HepG2 (cell line): ENCODE measurements around the gene PSEN1. TPM values are rescaled to one million over a fixed set of nuclear protein-coding genes. Genes with fewer than 3 reads are reported as not detected.

Experiments
- ATAC-seq: fragments of 200-7000 bp; cut with Tn5 transposase; 3 replicates; pipeline ENCODE4 v1.9.1; 2020; ENCODE audit warnings: mild to moderate bottlenecking, moderate library complexity
- BruUV-seq: library from RNA; stranded (reverse); fragments of 400-500 nt; replicated peaks from 2 replicates; lab custom pipeline; 2021; lab: Mats Ljungman, UMichigan
- CTCF ChIA-PET: fragments of 300-600 bp; formaldehyde crosslinking; extraction: SDS; loops from one replicate; lab custom pipeline; 2021; ENCODE audit warnings: low total read pairs, inconsistent platforms, low intra/inter-chr PET ratio; lab: Yijun Ruan, JAX
- POLR2A ChIA-PET: fragments of 350-600 bp; sonication (Branson Sonifier 250); formaldehyde crosslinking; loops from one replicate; lab custom pipeline; 2020; ENCODE audit warnings: antibody characterized with exemption, inconsistent platforms; lab: Yijun Ruan, JAX
- DNase-seq: peaks from one replicate; pipeline ENCODE4 v3.0.0-alpha.2; 2015; ENCODE audit warnings: low spot score
- FAIRE-seq: peaks from 3 replicates; lab custom pipeline; 2011; peaks lifted over from hg19 to GRCh38; lab: Jason Lieb, UNC
- H2AFZ ChIP-seq: one replicate; pipeline ENCODE4 v1.6.1; 2011; ENCODE audit warnings: low read length, inconsistent platforms
- H3K27ac ChIP-seq: fragments of 300-600 bp; 3 replicates; pipeline ENCODE4 v1.8.0; 2011; ENCODE audit warnings: mixed run types, mild to moderate bottlenecking, mixed read lengths, low read length, inconsistent platforms; ENCODE audit not compliant: insufficient read depth; ENCODE audit errors: extremely low read length
- H3K27me3 ChIP-seq, 2 experiments: fragments of 200-600 bp in 1 of 2; 2 replicates in 1 of 2; 3 replicates in 1 of 2; pipeline versions ENCODE4 v1.6.0 to v1.8.0; 2011; ENCODE audit warnings: low read length in 2 of 2, mild to moderate bottlenecking in 2 of 2, moderate library complexity in 2 of 2, inconsistent platforms in 1 of 2; ENCODE audit not compliant: insufficient read depth in 2 of 2, control insufficient read depth in 1 of 2
- H3K36me3 ChIP-seq, 2 experiments: fragments of 200-600 bp in 1 of 2; replicated peaks in 1 of 2; 2 replicates in 1 of 2; 3 replicates in 1 of 2; pipeline versions ENCODE4 v1.5.1 to v1.8.0; 2011; ENCODE audit warnings: low read length in 2 of 2, inconsistent platforms in 1 of 2; ENCODE audit not compliant: insufficient read depth in 2 of 2, control insufficient read depth in 1 of 2
- H3K4me1 ChIP-seq: 2 replicates; pipeline ENCODE4 v1.5.1; 2012; ENCODE audit warnings: low read length, inconsistent platforms; ENCODE audit not compliant: insufficient read depth
- H3K4me2 ChIP-seq: 2 replicates; pipeline ENCODE4 v1.6.0; 2011; ENCODE audit warnings: low read depth, low read length, inconsistent platforms
- H3K4me3 ChIP-seq, 3 experiments: fragments of 200-600 bp in 1 of 3; sonication (generic), shearing (Covaris generic) in 1 of 3; replicated peaks in 1 of 3; 2 replicates each; pipeline ENCODE4 v1.5.1; 2011 to 2016; ENCODE audit warnings: low read length in 3 of 3, inconsistent platforms in 2 of 3, low read depth in 2 of 3, mild to moderate bottlenecking in 2 of 3, control low read depth in 1 of 3, mixed read lengths in 1 of 3; ENCODE audit not compliant: insufficient read depth in 1 of 3
- H3K79me2 ChIP-seq: one replicate; pipeline ENCODE4 v1.6.1; 2011; ENCODE audit warnings: low read length, inconsistent platforms; ENCODE audit not compliant: insufficient read depth
- H3K9ac ChIP-seq: 2 replicates; pipeline ENCODE4 v1.6.0; 2011; ENCODE audit warnings: mild to moderate bottlenecking, low read depth, low read length, inconsistent platforms; ENCODE audit not compliant: insufficient read depth
- H3K9me3 ChIP-seq: 2 replicates; pipeline ENCODE4 v1.5.1; 2012; ENCODE audit warnings: mild to moderate bottlenecking, low read length
- H4K20me1 ChIP-seq: 2 replicates; pipeline ENCODE4 v1.6.0; 2011; ENCODE audit warnings: inconsistent platforms, mild to moderate bottlenecking, low read length, moderate library complexity; ENCODE audit not compliant: insufficient read depth
- ATF7-NPFF ChIP-seq: sonication (generic); formaldehyde crosslinking; IDR thresholded peaks from 2 replicates; pipeline ENCODE4 v1.8.1; 2023; ENCODE audit warnings: mild to moderate bottlenecking, low read depth, missing genetic modification reagents, moderate library complexity
- KLF16 ChIP-seq, 2 experiments: sonication (generic) in 1 of 2; formaldehyde crosslinking in 1 of 2; IDR thresholded peaks; 2 replicates each; pipeline versions ENCODE4 v1.6.1 to v1.8.0; 2016 to 2023; ENCODE audit warnings: missing genetic modification reagents in 2 of 2, missing compliant biosample characterization in 1 of 2
- PREB ChIP-seq: sonication (generic); formaldehyde crosslinking; IDR thresholded peaks from 2 replicates; pipeline ENCODE4 v1.4.0; 2020; ENCODE audit warnings: missing genetic modification reagents
- TGIF2 ChIP-seq: IDR thresholded peaks from 2 replicates; pipeline ENCODE4 v1.6.1; 2016; ENCODE audit warnings: control low read depth, missing compliant biosample characterization
- ZNF407 ChIP-seq: sonication (generic); formaldehyde crosslinking; IDR thresholded peaks from one replicate; pipeline ENCODE4 v1.5.1; 2020; ENCODE audit warnings: mild to moderate bottlenecking, missing genetic modification reagents; ENCODE audit errors: not compliant biosample characterization
- ZNF784 ChIP-seq: sonication (generic); formaldehyde crosslinking; IDR thresholded peaks from 2 replicates; pipeline ENCODE4 v1.5.1; 2020; ENCODE audit warnings: missing genetic modification reagents, mild to moderate bottlenecking, borderline replicate concordance
- WGBS: methylation state at CpG from one replicate; pipeline ENCODE4 v1.1.6; 2017; ENCODE audit warnings: low lambda C conversion rate; 5-methylcytosine and 5-hydroxymethylcytosine counted together
- in situ Hi-C: cut with HindIII; loops from 2 replicates; pipeline ENCODE4 v1.10.0; 2017; ENCODE audit warnings: low pct_unique_long_range_greater_than_20kb; ENCODE audit not compliant: extremely low pct_ligation_motif_present
- intact Hi-C: fragments of 100-400 bp; cut with micrococcal nuclease; formaldehyde crosslinking; loops from one replicate; pipeline ENCODE4 v1.10.0; 2022; ENCODE audit not compliant: unreplicated experiment
- polyA plus RNA-seq, 8 experiments: library from polyadenylated mRNA; depleted of rRNA in 3 of 8; stranded (reverse) in 7 of 8; unstranded in 1 of 8; fragments of >200 nt; fragmentation: Illumina TruSeq in 4 of 8; extraction: Trizol in 4 of 8; gene quantifications; 2 replicates each; pipeline versions ENCODE4 v1.2.1 to v1.2.3, GENCODE V29; 2011 to 2016; ENCODE audit warnings: low read depth in 4 of 8, missing spikeins in 1 of 8, mixed read lengths in 1 of 8; ENCODE audit not compliant: insufficient read depth in 1 of 8
- total RNA-seq, 5 experiments: library from RNA; depleted of rRNA; stranded (reverse); fragments of >200 nt; fragmentation: Illumina TruSeq; extraction: Trizol; gene quantifications; 2 replicates each; pipeline ENCODE4 v1.2.3, GENCODE V29; 2016; ENCODE audit warnings: low read depth in 1 of 5
- TF ChIP-seq, protein P1 (sequence below): sonication (generic); formaldehyde crosslinking; IDR thresholded peaks from 2 replicates; pipeline ENCODE4 v1.5.1; 2020; ENCODE audit warnings: missing genetic modification reagents, mild to moderate bottlenecking, borderline replicate concordance

Gene PSEN1
- total and polyA plus RNA-seq, 2 of the 13 experiments (the other 11 are each of a cell fraction or from before 2014, with no cell fraction given): 12.5 to 26.6 TPM

GRCh38 chr14:73208846-73209245, 72.5 kb downstream of the PSEN1 start:
- Histone ChIP-seq H3K36me3 (peaks cover 22 to 48% of the 10 kb centered on the region in 2 experiments; a peak in 4 of 5 replicates), H3K79me2 (no peaks in the 10 kb centered on the region), H3K27me3 (no peaks in the 10 kb centered on the region), H3K4me3 (no peak overlapping the region), H3K9me3 (no peaks in the 10 kb centered on the region), H2AFZ (no peak overlapping the region), H4K20me1 (no peaks in the 10 kb centered on the region), H3K4me1 (peaks cover 8% of the 10 kb centered on the region), H3K4me2 (no peak overlapping the region), H3K27ac (no peak overlapping the region), H3K9ac (no peak overlapping the region)
- TF ChIP-seq PREB (CRISPR knock-in tag) (no peak), ZNF407 (no peak), TGIF2 (no peak), ZNF784 (CRISPR knock-in tag) (no peak), KLF16 (CRISPR knock-in tag; IDR thresholded peaks at IDR 0.05) (no peak), ATF7-NPFF (CRISPR knock-in tag) (no peak)
- TF ChIP-seq, protein P1, sequence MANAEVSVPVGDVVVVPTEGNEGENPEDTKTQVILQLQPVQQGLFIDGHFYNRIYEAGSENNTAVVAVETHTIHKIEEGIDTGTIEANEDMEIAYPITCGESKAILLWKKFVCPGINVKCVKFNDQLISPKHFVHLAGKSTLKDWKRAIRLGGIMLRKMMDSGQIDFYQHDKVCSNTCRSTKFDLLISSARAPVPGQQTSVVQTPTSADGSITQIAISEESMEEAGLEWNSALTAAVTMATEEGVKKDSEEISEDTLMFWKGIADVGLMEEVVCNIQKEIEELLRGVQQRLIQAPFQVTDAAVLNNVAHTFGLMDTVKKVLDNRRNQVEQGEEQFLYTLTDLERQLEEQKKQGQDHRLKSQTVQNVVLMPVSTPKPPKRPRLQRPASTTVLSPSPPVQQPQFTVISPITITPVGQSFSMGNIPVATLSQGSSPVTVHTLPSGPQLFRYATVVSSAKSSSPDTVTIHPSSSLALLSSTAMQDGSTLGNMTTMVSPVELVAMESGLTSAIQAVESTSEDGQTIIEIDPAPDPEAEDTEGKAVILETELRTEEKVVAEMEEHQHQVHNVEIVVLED: no peak
- WGBS: 100% methylated on average over 1 of the region's 8 CpGs
- ATAC-seq (no peak), DNase-seq (no peak), FAIRE-seq (no peak)
- ChIA-PET CTCF (no interaction called here), POLR2A (no interaction called here)
- in situ Hi-C loops (no loop called here), intact Hi-C loops (no loop called here)
- BruUV-seq: no TSS peak
